AG09309 (cell line): ENCODE results near the gene MVD.
A peak's percentile ranks its signal among the peaks of the same experiment; 100 is the strongest.

ENCODE experiments used
- DNase-seq: peaks from one replicate; pipeline ENCODE4 v3.0.0-alpha.2; 2010; ENCODE audit warnings: low read depth
- H3K4me3 ChIP-seq: 2 replicates; pipeline ENCODE4 v1.5.1; 2011; ENCODE audit warnings: mild to moderate bottlenecking, low read depth, low read length, moderate library complexity; ENCODE audit not compliant: control insufficient read depth
- TF ChIP-seq, protein P1 (sequence below): IDR thresholded peaks from 2 replicates; pipeline ENCODE4 v1.5.1; 2011; ENCODE audit warnings: mild to moderate bottlenecking, low read depth, low read length, inconsistent platforms; ENCODE audit not compliant: insufficient read depth, control insufficient read depth; ENCODE audit errors: missing control alignments

MVD gene

DNA sequence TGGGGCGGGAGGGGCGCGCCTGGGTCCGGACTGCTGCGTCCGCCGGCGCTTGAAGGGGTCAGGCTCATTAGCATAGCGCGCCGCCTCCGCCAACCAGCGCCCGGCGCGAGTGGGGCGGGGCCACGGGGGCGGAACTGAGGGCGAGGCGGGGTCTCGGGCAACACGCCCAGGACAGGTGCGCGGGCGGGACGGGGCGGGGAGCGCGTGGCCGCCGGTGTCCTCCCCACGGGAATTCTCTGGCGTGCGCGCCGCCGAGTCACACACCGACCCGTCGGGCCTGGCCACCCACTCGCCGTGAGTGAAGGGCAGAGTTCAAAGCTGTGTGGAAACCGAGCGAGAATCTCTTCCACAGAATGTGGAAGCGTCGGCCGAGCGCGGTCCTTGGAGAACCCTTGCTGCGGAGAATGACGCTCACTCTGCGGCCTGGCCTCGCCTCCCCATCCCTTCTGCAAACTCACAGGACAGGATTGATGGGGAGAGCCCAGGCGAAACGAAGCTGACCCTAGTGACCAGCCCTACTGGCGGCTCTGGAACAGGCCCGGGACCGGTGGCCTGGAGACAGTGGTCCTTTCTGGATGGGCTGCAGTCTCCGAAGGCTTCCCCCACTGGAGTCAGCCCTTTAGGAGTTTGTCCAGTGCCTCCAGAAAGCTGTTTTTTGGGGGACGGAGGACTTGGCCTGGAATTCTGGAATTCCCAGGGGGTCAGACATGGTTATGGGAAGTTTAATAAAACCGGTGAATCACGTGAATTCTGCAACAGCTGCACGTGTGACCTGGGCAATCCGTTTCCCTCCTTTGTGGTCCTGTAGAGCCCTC, 23.8 kb upstream of the MVD start, which contains the start of gene SNAI3:
Gene SNAI3, minus strand, starts transcription at position 69 of the 815 bp plus-strand sequence. CDS start 101 bp downstream, outside the sequence.
- TF ChIP-seq, protein P1, sequence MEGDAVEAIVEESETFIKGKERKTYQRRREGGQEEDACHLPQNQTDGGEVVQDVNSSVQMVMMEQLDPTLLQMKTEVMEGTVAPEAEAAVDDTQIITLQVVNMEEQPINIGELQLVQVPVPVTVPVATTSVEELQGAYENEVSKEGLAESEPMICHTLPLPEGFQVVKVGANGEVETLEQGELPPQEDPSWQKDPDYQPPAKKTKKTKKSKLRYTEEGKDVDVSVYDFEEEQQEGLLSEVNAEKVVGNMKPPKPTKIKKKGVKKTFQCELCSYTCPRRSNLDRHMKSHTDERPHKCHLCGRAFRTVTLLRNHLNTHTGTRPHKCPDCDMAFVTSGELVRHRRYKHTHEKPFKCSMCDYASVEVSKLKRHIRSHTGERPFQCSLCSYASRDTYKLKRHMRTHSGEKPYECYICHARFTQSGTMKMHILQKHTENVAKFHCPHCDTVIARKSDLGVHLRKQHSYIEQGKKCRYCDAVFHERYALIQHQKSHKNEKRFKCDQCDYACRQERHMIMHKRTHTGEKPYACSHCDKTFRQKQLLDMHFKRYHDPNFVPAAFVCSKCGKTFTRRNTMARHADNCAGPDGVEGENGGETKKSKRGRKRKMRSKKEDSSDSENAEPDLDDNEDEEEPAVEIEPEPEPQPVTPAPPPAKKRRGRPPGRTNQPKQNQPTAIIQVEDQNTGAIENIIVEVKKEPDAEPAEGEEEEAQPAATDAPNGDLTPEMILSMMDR = no peak
- DNase-seq = no peak
- peak within 1 kb of the TSS; percentile 44 for H3K4me3 ChIP-seq

DNA sequence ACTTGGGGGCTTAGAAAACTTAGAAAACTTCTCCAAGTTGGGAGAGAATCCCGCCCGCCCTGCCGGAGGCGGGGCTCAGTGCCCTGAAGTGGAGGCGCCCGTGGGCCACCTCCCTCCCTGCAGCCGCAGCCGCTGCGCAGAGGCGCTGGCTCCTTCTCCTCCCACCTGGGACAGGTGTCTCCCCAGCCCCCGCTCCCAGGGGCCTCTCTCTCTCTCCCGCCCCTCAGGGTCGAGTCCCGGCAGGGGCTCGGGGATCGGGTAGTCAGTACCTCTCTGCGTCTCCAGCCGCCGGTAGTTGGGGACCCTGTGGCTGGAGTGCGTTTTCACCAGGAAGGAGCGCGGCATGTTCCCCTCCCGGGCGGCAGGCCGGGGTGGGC, 23.2 kb upstream of the MVD start:
- TF ChIP-seq, protein P1 = no peak
- H3K4me3 ChIP-seq = peak overlapping the region; percentile 44
- no peak for DNase-seq

DNA sequence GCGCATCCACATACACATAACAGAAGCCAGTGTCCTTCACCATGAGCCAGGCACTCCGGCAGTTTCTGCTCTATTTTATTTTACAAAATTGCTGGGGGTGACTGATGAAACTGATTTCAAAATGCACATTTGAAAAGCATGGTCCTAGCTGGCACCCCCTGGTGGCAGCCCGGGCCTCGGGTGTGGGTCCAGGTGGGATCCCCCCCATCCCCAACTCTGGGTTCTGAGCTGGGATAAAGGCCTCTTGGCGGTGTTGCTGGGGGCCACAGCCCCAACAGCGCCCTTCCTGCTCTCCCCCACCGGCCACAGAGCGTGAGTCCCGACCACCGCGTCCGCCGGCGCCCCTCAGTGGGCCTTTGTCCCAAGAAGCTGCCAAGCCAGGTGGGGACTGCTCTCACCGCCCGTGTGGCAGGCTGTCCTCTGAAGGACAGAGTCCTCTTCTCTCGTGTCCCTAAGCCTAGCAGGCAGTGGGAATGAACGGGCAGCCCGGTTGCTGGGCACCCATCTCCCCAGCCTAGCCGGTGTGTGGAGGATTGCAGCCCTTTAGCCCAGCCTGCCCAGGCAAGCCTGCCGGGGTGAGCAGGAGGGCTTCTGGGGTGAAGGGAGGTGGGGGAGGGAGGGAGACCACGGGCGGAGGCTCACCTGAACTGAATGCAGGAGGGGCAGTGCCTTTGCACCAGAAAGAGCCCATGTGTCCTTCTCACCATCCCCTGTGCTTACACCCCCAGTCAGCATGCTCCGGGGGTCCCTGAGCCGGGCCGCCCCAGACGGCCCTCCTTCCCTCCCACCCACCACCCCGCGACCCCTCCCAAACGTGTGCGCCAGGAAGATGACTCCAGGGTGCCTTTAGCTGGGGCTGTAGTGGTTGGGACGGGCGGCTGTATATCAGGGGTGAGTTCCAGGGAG, 22.5 kb upstream of the MVD start:
- DNase-seq = no peak
- H3K4me3 ChIP-seq = no peak overlapping the region
- TF ChIP-seq, protein P1 = peak; percentile 87

DNA sequence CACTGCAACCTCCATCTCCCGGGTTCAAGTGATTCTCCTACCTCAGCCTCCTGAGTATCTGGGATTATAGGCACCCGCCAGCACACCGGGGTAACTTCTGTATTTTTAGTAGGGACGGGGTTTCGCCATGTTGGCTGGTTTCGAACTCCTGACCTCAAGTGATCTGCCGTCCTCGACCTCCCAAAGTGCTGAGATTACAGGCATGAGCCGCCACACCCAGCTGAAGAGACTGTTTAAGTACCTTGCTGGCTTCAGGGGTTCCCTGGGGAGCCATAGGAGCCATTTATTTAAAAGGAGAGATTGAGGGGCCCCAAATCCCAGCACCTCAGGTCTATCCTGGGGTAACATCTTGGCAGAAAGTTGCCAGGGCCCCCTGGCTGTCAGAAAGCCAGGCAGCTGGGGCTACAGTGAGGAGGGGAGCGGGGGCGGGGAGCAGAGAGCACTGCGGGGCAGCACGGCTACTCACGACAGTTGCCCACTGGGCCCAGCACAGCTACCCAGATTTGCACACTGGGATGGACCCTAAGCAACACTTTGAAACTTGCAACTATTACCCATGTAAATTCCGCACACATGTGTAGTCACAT, 21.8 kb upstream of the MVD start:
- H3K4me3 ChIP-seq = no peak overlapping the region
- TF ChIP-seq, protein P1 = no peak
- no peak for DNase-seq

DNA sequence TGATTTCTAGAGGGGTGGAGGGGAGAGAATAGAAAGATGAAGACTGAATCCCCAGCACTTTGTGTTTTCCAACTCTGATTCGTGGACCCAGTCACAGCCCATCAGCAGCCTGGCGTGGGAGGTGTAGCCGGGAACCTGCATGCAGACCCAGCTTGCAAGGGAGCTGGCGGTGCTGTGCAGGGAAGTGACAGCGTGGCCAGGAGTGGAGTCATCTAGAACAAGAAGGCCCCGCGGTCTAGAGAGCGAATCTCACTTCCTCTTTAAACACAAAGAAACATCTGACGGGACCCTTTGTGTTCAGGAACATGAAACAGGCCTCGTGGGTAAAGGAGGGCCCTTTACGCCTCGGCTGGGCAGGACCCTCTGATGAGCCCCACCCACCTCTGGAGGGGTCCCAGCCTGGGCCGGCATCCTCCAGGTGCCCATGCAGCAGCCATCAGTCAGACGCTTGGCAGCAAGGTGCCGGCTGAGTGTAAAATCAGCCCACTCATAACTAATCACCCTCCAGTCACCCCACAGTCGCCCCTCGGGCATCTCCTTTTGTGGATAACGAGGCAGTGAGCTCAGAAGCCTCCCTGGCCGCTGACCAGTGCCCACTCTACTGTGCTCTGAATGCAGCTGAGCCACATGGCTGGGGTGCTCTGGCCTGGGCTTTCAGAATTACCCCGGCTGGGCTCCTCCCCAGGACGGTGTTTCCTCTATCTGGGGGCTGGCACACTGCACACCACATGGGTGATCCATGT, 19.0 kb upstream of the MVD start:
- DNase-seq = no peak
- H3K4me3 ChIP-seq = no peak overlapping the region

More for the DNA sequence above, 19.0 kb upstream of the MVD start:
- TF ChIP-seq, protein P1 = no peak
